GM21723 (cell line): ENCODE measurements around the gene SAMSN1.
A peak's percentile ranks its signal among the peaks of the same experiment; 100 is the strongest.
"Not testable (repeated sequence)": the region's sequence is repeated elsewhere in the genome, so short reads cannot be mapped to it uniquely, and the experiment has no call there.

Source experiments
- ATAC-seq: cut with Tn5 transposase; IDR thresholded peaks from one replicate; pipeline ENCODE4 v1.9.1; 2021; ENCODE audit warnings: mild to moderate bottlenecking, moderate library complexity; ENCODE audit not compliant: unreplicated experiment

Gene SAMSN1

DNA sequence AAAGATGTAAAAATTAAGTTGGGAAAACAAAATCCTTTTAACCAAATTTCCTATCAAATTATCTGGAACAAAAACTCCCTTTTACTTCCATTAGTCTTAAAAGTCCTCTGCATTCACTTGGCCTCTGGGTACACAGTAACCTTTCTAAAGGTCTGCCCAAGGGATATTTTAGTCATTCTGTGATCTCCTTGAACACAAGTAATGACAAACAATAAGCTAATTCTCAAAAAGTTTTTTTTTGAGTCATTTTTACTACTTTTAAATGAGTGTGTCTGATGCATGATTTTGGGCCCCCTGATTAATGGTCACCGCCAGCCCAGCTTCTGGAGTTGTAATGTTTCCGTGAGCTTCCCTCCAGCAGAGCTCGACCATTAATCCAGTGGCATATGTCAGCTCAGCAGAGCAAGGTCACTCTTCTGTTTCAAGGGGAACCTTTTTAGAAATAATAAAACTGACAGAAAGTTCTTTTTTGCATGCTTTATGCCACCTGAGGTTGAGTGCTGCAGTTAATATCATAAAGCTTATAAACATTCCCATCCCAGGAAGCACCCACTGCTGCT is 14.3 kb downstream of the SAMSN1 start:
- no peak for ATAC-seq

DNA sequence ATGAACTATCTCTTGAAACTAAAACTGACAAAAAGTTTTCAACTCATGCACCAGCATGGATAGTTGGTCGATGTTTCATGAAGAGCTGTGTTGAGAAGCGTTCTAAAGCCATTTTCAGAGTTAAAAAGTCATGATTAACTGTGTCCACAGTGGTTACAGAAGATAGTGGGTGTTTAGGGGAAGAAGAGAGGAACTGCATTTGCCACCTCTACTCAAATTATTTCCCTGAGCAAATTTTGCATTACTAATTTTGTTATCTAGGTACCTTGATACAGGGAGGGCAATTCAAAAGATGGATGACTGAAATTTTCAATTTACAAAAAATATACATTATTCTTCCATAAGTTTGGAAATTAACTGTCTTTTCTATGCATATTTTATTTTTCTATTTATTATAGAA is 15.5 kb downstream of the SAMSN1 start:
- ATAC-seq: no peak

- ATAC-seq: no peak
These were observed 17.3 kb downstream of the SAMSN1 start for GRCh38 chr21:14528815-14529214.

DNA sequence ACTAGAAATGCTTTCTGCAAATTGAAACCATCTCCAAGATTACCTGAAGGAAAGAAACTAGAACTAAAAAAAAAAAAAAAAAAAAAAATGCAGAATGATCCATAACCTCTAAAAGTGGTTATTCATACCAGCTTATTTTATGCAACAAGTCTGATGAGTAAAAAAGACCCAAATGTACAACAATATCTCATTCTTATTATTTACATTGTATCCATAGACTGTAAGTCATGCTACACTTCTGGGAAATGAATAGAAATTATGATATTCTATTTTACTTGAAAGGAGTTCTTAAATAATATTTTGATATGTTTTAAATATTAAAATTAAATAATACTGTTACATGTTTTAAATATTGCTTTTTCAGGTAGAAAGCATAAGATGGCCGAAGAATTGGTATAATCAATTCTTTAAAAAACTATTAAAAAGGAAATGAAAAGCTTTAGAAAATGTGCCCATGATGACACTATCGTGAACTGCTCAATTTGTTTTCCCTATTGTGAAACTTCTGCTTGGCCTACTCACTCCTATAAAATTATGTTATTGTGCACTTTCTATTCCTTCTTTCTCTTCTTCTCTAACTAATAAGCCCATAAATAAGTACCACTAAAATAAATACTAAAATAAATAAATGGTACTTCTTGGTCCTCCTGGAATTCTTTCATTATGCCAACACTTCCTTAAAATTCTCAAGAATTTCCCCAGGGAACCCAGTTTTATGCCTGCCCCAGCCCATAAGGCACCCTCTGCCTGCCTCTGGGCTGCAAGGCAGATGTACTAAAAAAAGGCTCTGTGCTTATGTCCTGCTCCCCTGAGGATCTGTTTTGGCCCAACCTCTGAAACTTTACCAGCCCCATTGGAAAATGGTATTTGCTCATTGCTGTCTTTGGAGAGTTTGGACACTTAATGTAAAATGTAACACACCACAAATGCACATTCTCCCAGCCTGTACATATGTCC is 18.1 kb downstream of the SAMSN1 start:
- no peak for ATAC-seq

DNA sequence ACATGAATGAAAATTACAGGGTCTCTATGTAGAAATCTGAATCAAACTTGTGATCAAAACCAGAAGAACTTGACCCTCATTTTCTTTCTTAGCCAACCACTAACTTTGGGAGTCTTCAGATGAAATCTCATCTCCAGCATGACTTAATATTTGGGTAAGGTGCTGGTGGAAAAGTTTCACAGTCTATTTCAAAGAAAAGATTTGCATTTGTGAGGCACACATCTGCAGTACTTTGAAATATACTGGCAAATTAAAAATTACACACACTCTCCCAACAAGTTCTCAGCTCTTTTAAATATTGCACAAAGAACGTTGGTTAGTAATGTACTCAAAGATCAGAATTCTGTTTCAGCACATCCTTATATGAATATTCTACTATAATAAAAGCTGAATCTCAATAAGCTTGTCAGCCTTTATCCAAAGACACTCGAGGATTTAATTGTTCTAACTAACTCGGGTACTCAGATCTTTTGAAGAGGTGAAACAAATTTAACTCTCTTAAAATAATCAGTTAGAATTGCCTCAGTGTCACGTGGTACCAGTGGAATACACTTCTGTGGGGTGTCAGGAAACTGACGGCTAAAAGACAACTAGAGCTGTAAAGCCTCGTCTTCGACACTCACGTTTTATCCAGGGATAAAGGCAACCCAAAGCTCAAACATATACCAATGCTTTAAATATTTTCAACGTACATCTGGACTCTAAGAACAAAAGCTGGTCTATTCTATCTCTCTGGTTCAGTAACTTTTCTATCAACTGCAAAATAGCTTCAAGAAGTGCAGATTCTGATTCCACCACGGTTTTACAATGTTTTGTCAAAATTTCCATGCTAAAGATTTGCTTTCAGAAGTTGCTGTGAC is 19.0 kb downstream of the SAMSN1 start:
- ATAC-seq: no peak

DNA sequence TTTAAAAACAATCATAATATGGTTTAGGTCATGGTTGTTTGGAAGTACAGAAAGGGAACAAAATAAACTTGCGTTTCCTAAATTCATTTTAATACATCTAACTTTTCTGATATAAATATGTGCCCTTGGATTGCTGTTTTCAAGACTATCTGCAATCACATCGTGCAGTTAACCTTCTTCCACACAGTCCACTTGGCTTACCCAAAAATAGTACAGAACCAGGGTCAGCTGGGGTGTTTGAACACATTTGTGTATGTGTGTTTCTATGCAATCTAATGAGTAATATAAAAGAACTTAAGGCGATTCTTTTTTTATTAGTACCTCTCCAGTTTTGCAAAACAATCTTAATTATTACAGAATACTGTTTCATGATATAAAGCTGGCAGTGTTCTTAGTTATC is 19.9 kb downstream of the SAMSN1 start:
- no peak for ATAC-seq

DNA sequence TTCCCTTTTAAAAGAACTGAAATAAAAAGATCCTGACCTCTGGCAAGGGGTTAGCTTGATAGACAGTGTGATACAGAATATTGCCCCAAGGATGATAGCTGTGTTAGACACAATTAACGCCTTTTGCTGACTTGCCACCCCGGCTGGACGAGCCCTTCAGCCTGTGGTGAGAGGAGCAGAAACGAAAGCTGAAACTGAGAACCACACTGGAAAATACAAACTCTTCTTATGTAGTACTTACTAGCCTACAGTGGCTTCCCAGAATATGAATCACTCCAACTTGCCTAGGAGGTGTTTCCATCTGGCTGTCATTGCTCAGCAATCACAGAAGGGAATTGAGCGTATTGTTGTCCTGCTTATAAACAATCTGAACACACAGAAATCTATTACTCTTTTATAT is 22.9 kb downstream of the SAMSN1 start:
- peak; percentile 89 for ATAC-seq

DNA sequence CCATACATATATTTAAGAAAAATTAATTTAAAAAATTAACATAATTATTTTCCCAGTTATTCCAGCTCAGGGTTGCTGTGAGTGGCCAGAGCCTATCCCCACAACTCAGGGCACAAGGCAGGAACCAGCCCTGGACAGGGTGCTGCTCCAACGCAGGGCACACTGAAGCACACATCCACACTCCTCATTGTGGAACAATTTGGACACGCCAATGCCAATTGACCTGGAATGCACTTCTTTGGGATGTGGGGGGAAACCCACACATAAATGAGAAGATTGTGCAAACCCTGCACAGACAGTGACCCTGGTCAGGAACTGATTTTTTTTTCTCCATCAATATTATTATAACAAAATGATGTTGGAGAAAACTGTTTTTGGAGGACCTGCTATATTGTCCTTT is 23.4 kb downstream of the SAMSN1 start:
- no peak for ATAC-seq

DNA sequence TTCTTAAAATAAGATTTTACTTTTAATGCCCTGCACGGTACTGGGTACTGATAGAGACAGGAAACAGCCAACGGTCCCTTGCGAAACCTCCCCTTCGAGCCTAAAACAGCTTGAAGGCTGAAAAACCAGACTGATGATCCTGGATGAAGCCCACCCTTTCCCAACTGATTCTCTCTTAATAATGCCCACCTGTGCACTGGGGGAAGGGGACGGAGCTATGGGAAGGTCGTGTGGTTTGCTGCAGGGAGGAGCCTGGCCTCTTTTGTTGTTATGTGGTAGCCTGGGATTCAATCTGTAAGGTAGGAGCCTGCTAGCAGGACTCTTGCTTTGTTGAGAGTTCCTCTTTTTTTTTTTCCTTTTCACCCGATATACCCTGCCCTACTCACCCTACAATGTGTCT is 25.6 kb downstream of the SAMSN1 start:
- no peak for ATAC-seq

DNA sequence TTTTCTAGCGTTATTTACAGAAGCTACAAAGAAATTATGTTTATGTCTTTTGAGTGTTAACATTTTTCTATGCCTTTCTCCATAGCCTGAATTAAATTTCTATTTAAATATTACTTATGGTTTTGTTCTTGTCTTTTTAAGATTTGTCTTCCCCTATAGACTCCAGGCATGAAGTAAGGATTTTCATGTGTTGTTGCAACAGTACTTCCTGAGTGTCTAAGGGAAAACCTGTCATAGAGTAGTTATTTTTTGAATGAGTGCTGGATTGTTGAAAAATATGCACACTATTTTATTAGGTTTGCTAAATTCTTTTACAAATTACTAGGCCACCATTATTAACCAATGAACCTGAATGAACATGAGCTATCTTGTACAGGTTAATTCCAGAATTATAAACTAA is 27.1 kb downstream of the SAMSN1 start:
- ATAC-seq: no peak

GRCh38 chr21:14513804-14514203 is 32.3 kb downstream of the SAMSN1 start:
- ATAC-seq: no peak

DNA sequence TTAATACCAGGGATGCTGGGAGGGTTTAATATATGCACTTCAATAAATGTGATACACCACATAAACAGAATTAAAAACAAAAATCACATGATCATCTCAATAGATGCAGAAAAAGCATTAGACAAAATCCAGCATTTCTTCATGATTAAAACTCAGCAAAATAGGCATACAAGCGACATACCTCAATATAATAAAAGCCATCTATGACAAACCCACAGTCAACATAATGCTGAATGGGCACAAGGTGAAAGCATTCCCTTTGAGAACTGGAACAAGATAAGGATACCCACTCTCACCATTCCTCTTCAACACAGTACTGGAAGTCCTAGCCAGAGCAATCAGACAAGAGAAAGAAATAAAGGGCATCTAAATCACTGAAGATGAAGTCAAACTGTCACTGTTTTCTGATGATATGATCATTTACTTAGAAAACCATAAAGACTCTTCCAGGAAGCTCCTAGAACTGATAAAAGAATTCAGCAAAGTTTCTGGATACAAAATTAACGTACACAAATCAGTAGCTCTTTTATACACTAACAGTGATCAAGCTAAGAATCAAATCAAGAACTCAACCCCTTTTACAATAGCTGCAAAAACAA is 39.2 kb downstream of the SAMSN1 start:
- not testable (repeated sequence) for ATAC-seq

GRCh38 chr21:14500873-14501272 is 45.2 kb downstream of the SAMSN1 start:
- ATAC-seq: no peak

DNA sequence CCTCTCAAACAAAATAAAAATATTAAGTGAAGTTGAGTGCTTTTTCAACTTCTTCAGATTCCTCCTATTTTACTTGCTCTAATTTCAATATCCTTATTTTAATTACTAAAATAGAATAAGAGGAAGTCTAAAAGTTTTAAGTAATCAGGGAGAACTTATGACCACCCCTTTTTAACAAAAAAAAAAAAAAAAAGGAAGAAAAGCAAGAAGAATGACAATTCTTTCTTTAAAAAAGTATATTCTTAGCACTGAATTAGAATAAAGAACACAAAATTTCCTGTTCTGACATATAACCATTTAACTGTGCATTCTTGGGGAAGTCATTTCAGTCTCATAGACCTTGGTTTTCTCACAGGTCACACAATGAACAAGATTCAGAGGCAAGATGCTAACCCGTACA is 46.8 kb downstream of the SAMSN1 start:
- ATAC-seq: no peak

DNA sequence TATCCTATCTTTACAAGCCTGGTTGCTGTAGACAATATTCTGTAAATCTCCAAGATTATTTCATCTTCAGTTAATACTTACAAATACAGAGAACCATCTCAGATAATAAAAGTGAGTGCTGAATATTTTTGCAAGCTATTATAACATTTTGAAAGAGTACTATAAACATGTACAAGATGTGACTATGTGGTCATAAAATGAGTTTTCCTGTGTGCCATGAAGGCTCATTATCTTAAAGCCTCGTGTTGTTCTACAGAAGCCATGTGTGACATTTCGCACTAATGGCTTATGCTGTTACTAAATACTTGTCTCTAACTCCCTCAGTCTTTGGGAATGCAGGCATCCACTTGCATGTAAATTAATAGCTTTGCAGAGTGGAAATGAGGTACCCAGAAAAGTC is 48.3 kb downstream of the SAMSN1 start:
- ATAC-seq: no peak

DNA sequence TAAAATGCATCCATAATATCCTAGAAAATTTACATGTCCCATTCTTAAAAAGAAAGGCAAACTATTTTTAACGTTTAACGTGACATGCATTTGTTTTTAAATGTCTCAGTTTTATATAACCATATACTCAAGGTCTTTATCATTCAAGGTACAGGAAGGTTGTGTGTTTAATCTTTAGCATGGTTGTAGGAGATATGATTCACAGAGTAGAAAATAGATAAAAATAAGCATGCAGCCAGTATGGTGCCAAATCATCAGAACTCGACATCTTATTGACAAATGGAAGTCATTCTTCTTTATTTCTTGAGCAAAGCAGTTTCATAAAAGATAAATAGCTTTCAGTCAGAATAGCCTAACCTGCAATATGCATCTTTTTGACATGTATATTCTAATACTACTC is 51.0 kb downstream of the SAMSN1 start:
- ATAC-seq: no peak

GRCh38 chr21:14494181-14494580 is 51.9 kb downstream of the SAMSN1 start:
- ATAC-seq: not testable (repeated sequence)

DNA sequence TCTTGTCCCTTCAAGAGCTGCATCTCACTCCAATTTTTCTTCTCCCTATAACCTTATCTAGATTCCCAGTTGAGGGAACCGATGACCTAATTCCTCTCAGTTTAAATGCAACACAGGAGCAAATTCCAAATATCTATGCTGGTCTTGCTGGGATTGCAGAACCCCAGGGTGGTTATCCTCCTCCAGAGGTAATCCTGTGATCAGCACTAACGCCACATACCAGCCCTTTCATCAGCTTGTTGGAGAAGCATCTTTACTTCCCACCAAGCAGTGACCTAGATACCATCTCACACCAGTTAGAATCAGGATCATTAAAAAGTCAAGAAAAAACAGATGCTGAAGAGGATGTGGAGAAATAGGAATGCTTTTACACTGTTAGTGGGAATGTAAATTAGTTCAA is 52.4 kb downstream of the SAMSN1 start:
- ATAC-seq: no peak

GRCh38 chr21:14492931-14493330 is 53.2 kb downstream of the SAMSN1 start:
- ATAC-seq: no peak

GRCh38 chr21:14491269-14491681 is 54.8 kb downstream of the SAMSN1 start:
- ATAC-seq: no peak

DNA sequence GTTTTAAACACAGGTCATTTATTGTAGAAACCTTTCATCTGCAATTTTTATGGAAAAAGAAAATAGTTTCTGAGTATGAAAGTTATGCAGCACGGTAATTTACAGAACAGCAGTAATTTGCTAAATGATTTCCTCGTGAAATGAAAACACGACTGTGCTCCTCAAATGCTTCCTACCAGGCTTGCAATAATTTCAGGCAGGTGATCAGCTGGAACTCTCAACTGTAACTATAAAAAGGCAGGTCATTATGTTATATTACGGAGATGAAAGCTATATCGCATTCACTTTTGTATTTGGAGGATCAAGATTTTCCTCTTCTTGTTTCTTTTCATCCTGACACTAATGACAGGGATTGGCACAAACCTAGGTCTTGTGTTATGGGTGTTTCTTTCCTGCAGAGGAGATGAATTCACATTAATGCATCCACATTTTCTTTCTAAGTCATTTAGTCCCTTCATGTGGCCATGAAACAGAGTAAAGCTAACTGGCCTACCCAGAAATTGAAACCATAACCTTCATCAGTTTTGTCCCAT is 57.4 kb downstream of the SAMSN1 start:
- no peak for ATAC-seq
